Transverse colon (tissue), 4 donors: ENCODE measurements around the gene ADCY9. TPM values are rescaled to one million over a fixed set of nuclear protein-coding genes. Genes with fewer than 3 reads are reported as not detected.

Experiments
- DNase-seq: peaks from one replicate; pipeline ENCODE4 v3.0.0-alpha.2; 2019
- H3K27ac ChIP-seq, 4 donors: fragments of 200-600 bp; sonication (generic); 2 replicates each; pipeline ENCODE4 v1.5.1; 2016 to 2018; ENCODE audit warnings: inconsistent platforms in 4 of 4
- H3K27me3 ChIP-seq: fragments of 200-600 bp; sonication (generic); 2 replicates; pipeline ENCODE4 v1.5.1; 2017; ENCODE audit warnings: inconsistent platforms
- H3K36me3 ChIP-seq, 4 donors: fragments of 200-600 bp; sonication (generic); 2 replicates each; pipeline ENCODE4 v1.5.1; 2017 to 2019; ENCODE audit warnings: inconsistent platforms in 4 of 4
- H3K4me1 ChIP-seq, 4 donors: fragments of 200-600 bp; sonication (generic); 2 replicates each; pipeline ENCODE4 v1.5.1; 2017 to 2020; ENCODE audit warnings: inconsistent platforms in 4 of 4
- H3K4me3 ChIP-seq, 4 donors: fragments of 200-600 bp; sonication (generic); 1 replicate in 1 of 4; 2 replicates in 3 of 4; pipeline versions ENCODE4 v1.5.1 to v1.6.1; 2017 to 2019; ENCODE audit warnings: inconsistent platforms in 4 of 4
- H3K9me3 ChIP-seq, 2 donors: fragments of 200-600 bp; sonication (generic); 2 replicates each; pipeline ENCODE4 v1.5.1; 2017 to 2019; ENCODE audit warnings: inconsistent platforms in 2 of 2
- EP300 ChIP-seq: sonication (generic); formaldehyde crosslinking; IDR thresholded peaks from one replicate; pipeline ENCODE4 v1.6.1; 2017; ENCODE audit warnings: antibody characterized with exemption, low read depth
- POLR2A ChIP-seq: fragments of 450-650 bp; IDR thresholded peaks from one replicate; pipeline ENCODE4 v1.6.1; 2016; ENCODE audit warnings: antibody characterized with exemption, mild to moderate bottlenecking, moderate library complexity
- POLR2AphosphoS5 ChIP-seq, 3 donors: sonication (generic); formaldehyde crosslinking; IDR thresholded peaks; one replicate each; pipeline ENCODE4 v1.6.1; 2016; ENCODE audit warnings: antibody characterized with exemption in 3 of 3
- WGBS, 2 donors: methylation state at CpG; one replicate each; pipeline ENCODE4 v1.1.5; 2018; ENCODE audit warnings: low coverage in 1 of 2; 5-methylcytosine and 5-hydroxymethylcytosine counted together
- in situ Hi-C, 4 donors: fragments of 200-750 bp; cut with MboI; loops; one replicate each; pipeline versions ENCODE4 v1.15.0 to v1.15.1; 2017; ENCODE audit warnings: low sequenced_read_pairs in 3 of 4, low pct_ligation_motif_present in 1 of 4, low pct_unique_long_range_greater_than_20kb in 1 of 4
- intact Hi-C: fragments of 100-400 bp; cut with DNase I; formaldehyde crosslinking; loops from one replicate; pipeline ENCODE4 v1.15.1; 2023; ENCODE audit warnings: low total_unique reads
- total RNA-seq, 4 donors: library from RNA; depleted of rRNA; stranded (reverse); fragments of >200 nt; gene quantifications; one replicate each; pipeline ENCODE4 v1.1.0, GENCODE V29; 2016
- TF ChIP-seq, protein P1 (sequence below), 5 experiments: fragments of 200-600 bp in 3 of 5; fragments of 450-650 bp in 2 of 5; sonication (generic) in 3 of 5; IDR thresholded peaks; 1 replicate in 2 of 5; 2 replicates in 3 of 5; pipeline ENCODE4 v1.5.1; 2016 to 2017; ENCODE audit warnings: antibody characterized with exemption in 5 of 5, inconsistent platforms in 3 of 5, mild to moderate bottlenecking in 2 of 5, moderate library complexity in 1 of 5

The ADCY9 gene
- total RNA-seq, 4 donors from 2014 or later, result 33.7 to 46.0 (median 37.2) TPM

DNA sequence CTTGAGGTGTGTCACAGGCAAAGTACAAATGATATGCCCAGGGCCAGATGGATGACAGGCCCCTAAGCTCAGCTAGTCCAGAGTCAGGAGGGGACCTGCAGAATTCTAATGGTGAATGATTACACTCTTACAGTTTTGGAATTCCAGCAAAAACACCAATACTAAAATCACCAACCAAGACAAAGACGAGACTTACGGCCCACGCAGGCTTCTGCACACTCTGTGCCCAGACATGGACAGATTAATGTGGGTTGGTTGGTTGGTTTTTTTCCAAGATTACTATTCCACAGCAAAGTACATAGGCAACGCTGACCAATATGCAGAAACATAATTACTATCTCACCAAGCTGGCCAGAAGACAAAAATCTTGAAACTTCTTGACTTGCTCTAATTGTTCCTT is 9.7 kb downstream of the ADCY9 start:
- 90 to 94% methylated on average over 4 of the region's 4 CpGs for WGBS, 2 donors
- no peak overlapping the region for H3K27ac ChIP-seq
- peaks cover 8 to 23% (median 19%) of the 10 kb centered on the region in 4 donors for H3K4me1 ChIP-seq
- no peaks in the 10 kb centered on the region for H3K9me3 ChIP-seq
- no peak for DNase-seq
- no peak for TF ChIP-seq POLR2A
- no peak for TF ChIP-seq POLR2AphosphoS5 (IDR thresholded peaks at IDR 0.05)
- TF ChIP-seq, protein P1, sequence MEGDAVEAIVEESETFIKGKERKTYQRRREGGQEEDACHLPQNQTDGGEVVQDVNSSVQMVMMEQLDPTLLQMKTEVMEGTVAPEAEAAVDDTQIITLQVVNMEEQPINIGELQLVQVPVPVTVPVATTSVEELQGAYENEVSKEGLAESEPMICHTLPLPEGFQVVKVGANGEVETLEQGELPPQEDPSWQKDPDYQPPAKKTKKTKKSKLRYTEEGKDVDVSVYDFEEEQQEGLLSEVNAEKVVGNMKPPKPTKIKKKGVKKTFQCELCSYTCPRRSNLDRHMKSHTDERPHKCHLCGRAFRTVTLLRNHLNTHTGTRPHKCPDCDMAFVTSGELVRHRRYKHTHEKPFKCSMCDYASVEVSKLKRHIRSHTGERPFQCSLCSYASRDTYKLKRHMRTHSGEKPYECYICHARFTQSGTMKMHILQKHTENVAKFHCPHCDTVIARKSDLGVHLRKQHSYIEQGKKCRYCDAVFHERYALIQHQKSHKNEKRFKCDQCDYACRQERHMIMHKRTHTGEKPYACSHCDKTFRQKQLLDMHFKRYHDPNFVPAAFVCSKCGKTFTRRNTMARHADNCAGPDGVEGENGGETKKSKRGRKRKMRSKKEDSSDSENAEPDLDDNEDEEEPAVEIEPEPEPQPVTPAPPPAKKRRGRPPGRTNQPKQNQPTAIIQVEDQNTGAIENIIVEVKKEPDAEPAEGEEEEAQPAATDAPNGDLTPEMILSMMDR (IDR thresholded peaks at IDR 0.05), result no peak
- TF ChIP-seq EP300, result no peak
- no peaks in the 10 kb centered on the region for H3K36me3 ChIP-seq
- H3K27me3 ChIP-seq, result no peaks in the 10 kb centered on the region
- in situ Hi-C loops (loop anchor here in 2 of 4 donors (25.0 kb wide), 1 partner anchor 94 kb away; no protein-coding TSS in a partner anchor), intact Hi-C loops (no loop called here)
- no peak overlapping the region for H3K4me3 ChIP-seq

DNA sequence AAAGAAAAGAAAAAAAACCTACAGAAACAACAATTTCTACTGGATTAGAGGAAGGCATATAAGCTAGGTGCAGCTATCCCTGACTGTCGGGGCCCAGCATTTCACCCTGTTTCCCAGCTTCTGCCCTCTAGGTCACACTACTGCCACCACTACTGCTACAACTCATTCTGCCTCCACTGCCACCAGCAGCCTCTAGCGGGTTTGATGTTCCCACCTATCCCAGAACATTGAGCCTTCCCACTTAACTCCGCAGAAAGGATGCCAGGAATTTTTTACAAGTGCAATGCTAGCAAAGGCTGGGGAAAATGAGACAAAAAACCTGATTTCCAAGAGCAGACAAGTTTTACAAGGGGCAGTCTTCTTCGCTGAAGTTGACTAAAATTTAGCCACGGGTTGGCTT is 10.4 kb downstream of the ADCY9 start:
- TF ChIP-seq, protein P1 (IDR thresholded peaks at IDR 0.05), result no peak
- no peak for TF ChIP-seq POLR2AphosphoS5 (IDR thresholded peaks at IDR 0.05)
- no peak for TF ChIP-seq POLR2A
- no peak for TF ChIP-seq EP300
- WGBS, 2 donors, result 92 to 94% methylated on average over 2 to 5 of the region's 5 CpGs
- DNase-seq, result no peak
- Histone ChIP-seq H3K4me3 (no peak overlapping the region), H3K27me3 (no peaks in the 10 kb centered on the region), H3K4me1 (peaks cover 3 to 17% (median 12%) of the 10 kb centered on the region in 4 donors), H3K27ac (no peak overlapping the region), H3K36me3 (no peaks in the 10 kb centered on the region), H3K9me3 (no peaks in the 10 kb centered on the region)
- in situ Hi-C loops (loop anchor here in 2 of 4 donors (25.0 kb wide), 1 partner anchor 94 kb away; no protein-coding TSS in a partner anchor), intact Hi-C loops (no loop called here)

DNA sequence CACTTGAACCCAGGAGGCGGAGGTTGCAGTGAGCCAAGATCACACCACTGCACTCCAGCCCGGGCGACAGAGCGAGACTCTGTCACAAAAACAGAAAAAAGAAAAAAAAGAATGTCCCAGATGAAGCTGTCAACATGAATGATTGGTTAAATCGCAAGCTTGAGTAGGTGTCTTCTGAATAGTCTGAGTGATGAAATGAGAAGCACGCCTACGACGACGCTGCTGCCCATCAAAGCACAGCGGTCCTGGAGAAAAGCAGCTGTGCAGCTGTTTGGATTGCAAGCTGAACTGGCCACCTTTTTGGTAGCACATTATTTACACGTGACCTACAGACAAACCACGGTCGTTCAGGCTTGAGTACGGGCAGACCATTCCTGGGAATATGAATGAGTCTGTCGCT is 12.5 kb downstream of the ADCY9 start:
- no peaks in the 10 kb centered on the region for H3K36me3 ChIP-seq
- no peak for DNase-seq
- intact Hi-C loops, result no loop called here
- 95 to 97% methylated on average over 4 to 15 of the region's 15 CpGs for WGBS, 2 donors
- TF ChIP-seq, protein P1 (IDR thresholded peaks at IDR 0.05), result no peak
- TF ChIP-seq EP300, result no peak
- peaks cover 0 to 5% (median 2%) of the 10 kb centered on the region in 4 donors for H3K4me1 ChIP-seq
- no peaks in the 10 kb centered on the region for H3K9me3 ChIP-seq
- H3K27ac ChIP-seq, result no peak overlapping the region
- H3K4me3 ChIP-seq, result no peak overlapping the region
- H3K27me3 ChIP-seq, result no peaks in the 10 kb centered on the region
- in situ Hi-C loops, result loop anchor here in 2 of 4 donors (25.0 kb wide), 1 partner anchor 91 kb away; no protein-coding TSS in a partner anchor

DNA sequence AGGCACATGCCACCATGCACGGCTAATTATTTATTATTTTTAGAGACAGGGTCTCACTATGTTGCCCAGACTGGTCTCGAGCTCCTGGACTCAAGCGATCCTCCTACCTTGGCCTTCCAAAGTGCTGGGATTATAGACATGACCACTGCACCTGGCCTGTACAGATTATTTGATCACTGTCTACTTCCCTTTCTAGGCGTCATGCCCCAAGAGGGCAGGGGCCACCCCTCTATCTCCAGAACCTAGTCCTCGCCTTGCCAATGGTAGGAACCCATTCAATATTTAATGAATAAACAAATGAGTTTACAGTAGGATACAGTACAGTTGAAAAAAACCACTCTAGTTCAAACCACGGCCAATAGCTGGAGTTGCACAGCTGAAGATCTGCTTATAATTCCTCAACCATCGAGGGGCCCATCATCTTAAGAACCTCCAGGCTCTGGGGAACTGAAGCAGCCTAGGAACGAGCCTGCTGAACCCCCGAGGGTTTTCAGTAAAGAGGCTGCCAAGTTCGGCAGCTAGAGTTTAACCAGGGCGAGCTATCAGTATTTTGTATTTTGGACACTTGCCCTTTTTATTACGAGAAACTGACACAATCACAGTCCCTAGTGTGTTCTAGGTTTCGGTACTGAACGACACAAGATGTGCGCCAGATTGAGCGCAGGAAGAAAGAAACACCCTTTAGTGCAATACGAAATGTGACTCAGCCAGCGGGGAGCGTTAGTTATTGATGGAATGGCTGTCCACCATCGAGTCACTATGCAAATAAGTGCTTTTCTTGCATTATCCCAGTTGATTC is 14.6 kb downstream of the ADCY9 start:
- Histone ChIP-seq H3K9me3 (no peaks in the 10 kb centered on the region), H3K27me3 (no peaks in the 10 kb centered on the region), H3K4me3 (no peak overlapping the region), H3K27ac (no peak overlapping the region), H3K4me1 (peaks cover 0 to 22% (median 11%) of the 10 kb centered on the region in 4 donors), H3K36me3 (no peaks in the 10 kb centered on the region)
- TF ChIP-seq, protein P1 (IDR thresholded peaks at IDR 0.05), result no peak
- TF ChIP-seq EP300 (no peak), POLR2AphosphoS5 (IDR thresholded peaks at IDR 0.05) (no peak), POLR2A (no peak)
- intact Hi-C loops, result no loop called here
- 77 to 97% methylated on average over 10 to 20 of the region's 20 CpGs for WGBS, 2 donors
- DNase-seq, result no peak
- in situ Hi-C loops, result loop anchor here in 2 of 4 donors (25.0 kb wide), 1 partner anchor 89 kb away; no protein-coding TSS in a partner anchor
